Keratinocyte (primary cell): ENCODE measurements around the gene CACNA2D1.

ENCODE experiments used
- EZH2 ChIP-seq: IDR thresholded peaks from one replicate; pipeline ENCODE4 v1.6.1; 2012; ENCODE audit warnings: inconsistent platforms, mild to moderate bottlenecking, low read length, moderate library complexity
- TF ChIP-seq, protein P1 (sequence below), 3 experiments: IDR thresholded peaks in 1 of 3; conservative IDR thresholded peaks in 1 of 3; optimal IDR thresholded peaks in 1 of 3; 2 replicates in 2 of 3; 3 replicates in 1 of 3; pipeline versions ENCODE3 to v1.5.1; 2011; ENCODE audit warnings: low read length in 3 of 3, mild to moderate bottlenecking in 3 of 3, moderate library complexity in 2 of 3, control low read depth in 1 of 3, inconsistent platforms in 1 of 3; ENCODE audit not compliant: insufficient read depth in 2 of 3; ENCODE audit errors: extremely low read depth in 1 of 3

DNA sequence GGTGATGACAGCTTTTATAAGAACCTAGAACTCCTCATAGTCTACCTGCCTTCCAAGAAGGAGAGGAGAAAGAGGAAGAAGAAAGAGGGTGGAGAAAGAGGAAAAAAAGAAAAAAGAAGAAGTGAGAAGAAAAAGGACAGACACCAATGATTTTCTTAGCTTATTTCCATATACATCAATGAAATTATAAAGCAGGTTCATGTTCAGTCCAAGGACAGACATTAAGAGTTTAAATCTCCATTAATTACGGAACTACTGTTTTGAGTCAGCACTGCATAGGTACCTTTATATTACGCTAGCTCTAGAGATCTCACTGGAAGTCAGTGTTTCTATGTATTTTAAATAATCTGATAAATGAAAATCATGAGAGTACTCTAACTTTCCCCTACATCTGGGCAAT lies 364.8 kb downstream of the CACNA2D1 start:
- TF ChIP-seq, protein P1, sequence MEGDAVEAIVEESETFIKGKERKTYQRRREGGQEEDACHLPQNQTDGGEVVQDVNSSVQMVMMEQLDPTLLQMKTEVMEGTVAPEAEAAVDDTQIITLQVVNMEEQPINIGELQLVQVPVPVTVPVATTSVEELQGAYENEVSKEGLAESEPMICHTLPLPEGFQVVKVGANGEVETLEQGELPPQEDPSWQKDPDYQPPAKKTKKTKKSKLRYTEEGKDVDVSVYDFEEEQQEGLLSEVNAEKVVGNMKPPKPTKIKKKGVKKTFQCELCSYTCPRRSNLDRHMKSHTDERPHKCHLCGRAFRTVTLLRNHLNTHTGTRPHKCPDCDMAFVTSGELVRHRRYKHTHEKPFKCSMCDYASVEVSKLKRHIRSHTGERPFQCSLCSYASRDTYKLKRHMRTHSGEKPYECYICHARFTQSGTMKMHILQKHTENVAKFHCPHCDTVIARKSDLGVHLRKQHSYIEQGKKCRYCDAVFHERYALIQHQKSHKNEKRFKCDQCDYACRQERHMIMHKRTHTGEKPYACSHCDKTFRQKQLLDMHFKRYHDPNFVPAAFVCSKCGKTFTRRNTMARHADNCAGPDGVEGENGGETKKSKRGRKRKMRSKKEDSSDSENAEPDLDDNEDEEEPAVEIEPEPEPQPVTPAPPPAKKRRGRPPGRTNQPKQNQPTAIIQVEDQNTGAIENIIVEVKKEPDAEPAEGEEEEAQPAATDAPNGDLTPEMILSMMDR (optimal IDR thresholded peaks at IDR 0.05 in 1 of 3, IDR thresholded peaks at IDR 0.05 in 1 of 3, conservative IDR thresholded peaks at IDR 0.05 in 1 of 3; ENCODE audit: extremely low read depth in 1 of 3, insufficient read depth in 2 of 3, low read length in 3 of 3) = no peak
- no peak for TF ChIP-seq EZH2
